ENCODE results near the gene GREB1L.

DNA sequence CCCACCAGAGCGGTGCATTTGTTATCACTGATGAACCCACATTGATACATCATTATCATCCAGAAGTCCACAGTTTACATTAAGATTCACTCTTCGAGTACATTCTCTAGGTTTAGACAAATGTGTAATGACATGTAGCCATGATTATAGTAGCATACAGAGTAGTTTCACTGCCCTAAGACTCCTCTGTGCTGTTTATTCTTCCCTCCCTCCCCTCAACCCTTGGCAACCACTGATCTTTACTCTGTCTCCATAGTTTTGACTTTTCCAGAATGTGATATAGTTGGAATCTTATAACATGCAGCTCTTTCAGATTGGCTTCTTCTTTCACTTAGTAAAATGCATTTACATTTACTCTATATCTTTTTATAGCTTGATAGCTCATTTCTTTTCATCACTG is 31.2 kb upstream of the GREB1L start:
- TF ChIP-seq EZH2 (IDR thresholded peaks at IDR 0.05; ENCODE audit: borderline replicate concordance, insufficient read depth, low read length, poor library complexity, severe bottlenecking): no peak
- TF ChIP-seq CTCF (IDR thresholded peaks at IDR 0.05; ENCODE audit: poor library complexity, severe bottlenecking): no peak
- TF ChIP-seq, protein P1, sequence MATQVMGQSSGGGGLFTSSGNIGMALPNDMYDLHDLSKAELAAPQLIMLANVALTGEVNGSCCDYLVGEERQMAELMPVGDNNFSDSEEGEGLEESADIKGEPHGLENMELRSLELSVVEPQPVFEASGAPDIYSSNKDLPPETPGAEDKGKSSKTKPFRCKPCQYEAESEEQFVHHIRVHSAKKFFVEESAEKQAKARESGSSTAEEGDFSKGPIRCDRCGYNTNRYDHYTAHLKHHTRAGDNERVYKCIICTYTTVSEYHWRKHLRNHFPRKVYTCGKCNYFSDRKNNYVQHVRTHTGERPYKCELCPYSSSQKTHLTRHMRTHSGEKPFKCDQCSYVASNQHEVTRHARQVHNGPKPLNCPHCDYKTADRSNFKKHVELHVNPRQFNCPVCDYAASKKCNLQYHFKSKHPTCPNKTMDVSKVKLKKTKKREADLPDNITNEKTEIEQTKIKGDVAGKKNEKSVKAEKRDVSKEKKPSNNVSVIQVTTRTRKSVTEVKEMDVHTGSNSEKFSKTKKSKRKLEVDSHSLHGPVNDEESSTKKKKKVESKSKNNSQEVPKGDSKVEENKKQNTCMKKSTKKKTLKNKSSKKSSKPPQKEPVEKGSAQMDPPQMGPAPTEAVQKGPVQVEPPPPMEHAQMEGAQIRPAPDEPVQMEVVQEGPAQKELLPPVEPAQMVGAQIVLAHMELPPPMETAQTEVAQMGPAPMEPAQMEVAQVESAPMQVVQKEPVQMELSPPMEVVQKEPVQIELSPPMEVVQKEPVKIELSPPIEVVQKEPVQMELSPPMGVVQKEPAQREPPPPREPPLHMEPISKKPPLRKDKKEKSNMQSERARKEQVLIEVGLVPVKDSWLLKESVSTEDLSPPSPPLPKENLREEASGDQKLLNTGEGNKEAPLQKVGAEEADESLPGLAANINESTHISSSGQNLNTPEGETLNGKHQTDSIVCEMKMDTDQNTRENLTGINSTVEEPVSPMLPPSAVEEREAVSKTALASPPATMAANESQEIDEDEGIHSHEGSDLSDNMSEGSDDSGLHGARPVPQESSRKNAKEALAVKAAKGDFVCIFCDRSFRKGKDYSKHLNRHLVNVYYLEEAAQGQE (IDR thresholded peaks at IDR 0.05; ENCODE audit: borderline replicate concordance): no peak
- no peak for TF ChIP-seq RAD21 (conservative IDR thresholded peaks at IDR 0.05)
- no peak for TF ChIP-seq TAF1 (IDR thresholded peaks at IDR 0.05; ENCODE audit: low read depth)
- no peak for TF ChIP-seq SMC3 (conservative IDR thresholded peaks at IDR 0.05; ENCODE audit: poor library complexity)
